ENCODE measurements around the gene TRAF3IP3.

The TRAF3IP3 gene

DNA sequence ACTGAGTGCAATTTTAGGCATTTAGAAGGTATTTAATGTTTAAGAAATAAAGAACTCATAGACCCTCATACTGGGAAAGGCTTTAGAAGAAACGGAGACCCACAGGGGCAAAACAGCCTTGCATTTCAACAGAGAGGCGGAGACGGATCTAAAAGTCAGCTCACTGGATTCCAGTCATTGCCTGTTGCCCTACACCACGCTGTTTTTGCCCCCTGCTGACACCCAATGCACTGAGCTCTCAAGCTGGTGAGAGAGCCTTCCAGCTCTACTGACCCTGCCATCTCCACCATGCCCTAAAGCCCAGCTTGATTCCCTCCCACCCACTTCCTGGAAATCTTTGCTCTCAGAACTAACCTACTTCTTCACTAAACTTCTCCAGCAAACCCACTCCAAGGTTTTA lies 7.2 kb upstream of the TRAF3IP3 start:
- TF ChIP-seq, protein P1, sequence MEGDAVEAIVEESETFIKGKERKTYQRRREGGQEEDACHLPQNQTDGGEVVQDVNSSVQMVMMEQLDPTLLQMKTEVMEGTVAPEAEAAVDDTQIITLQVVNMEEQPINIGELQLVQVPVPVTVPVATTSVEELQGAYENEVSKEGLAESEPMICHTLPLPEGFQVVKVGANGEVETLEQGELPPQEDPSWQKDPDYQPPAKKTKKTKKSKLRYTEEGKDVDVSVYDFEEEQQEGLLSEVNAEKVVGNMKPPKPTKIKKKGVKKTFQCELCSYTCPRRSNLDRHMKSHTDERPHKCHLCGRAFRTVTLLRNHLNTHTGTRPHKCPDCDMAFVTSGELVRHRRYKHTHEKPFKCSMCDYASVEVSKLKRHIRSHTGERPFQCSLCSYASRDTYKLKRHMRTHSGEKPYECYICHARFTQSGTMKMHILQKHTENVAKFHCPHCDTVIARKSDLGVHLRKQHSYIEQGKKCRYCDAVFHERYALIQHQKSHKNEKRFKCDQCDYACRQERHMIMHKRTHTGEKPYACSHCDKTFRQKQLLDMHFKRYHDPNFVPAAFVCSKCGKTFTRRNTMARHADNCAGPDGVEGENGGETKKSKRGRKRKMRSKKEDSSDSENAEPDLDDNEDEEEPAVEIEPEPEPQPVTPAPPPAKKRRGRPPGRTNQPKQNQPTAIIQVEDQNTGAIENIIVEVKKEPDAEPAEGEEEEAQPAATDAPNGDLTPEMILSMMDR (IDR thresholded peaks at IDR 0.05): no peak

DNA sequence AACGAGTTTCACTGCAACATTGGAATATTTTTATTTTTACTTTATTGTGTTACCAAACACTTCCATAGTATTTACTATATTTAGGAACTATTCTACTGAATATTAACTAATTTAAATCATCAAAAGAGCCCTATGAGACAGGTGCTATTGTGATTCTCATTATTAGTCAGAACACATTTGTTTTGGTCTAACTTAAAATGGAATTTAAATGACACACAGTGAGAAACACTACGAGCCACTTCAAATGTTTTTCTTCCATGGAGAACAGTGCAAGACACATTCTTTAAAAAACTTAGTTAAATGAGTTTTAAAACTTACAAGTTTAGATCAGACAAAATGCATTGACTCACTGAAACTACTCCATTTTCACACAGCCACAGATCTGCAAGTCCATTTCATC lies 6.6 kb upstream of the TRAF3IP3 start:
- TF ChIP-seq, protein P1 (IDR thresholded peaks at IDR 0.05): no peak

DNA sequence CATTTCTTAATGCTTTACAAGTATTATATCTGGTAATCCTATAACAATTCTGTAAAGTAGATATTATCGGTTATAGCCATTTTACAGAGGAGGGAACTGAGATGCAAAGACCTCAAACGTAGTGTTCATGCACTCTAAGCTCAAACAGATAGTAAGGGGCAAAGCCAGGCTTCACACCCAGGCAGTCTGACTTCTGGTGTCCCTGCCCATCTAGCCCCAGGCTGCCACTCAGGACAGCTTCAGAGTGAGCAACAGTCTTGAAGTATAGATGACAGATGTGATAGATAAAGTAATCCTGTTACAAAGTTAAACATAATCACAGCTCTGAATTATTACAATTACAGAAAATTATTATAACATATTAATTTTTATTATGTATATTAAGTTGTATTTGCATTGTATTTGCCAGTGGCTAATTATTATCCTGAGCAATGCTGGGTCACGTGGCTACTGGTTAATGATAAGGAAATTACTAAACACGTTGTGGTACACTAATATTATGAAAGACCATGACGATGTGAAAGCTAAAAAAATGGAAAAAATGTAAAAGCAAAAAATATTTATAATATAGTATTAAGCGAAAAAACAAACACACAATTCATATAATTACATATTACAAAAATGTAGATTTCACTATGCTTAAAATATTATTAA lies 6.1 kb upstream of the TRAF3IP3 start:
- TF ChIP-seq, protein P1 (IDR thresholded peaks at IDR 0.05): no peak

DNA sequence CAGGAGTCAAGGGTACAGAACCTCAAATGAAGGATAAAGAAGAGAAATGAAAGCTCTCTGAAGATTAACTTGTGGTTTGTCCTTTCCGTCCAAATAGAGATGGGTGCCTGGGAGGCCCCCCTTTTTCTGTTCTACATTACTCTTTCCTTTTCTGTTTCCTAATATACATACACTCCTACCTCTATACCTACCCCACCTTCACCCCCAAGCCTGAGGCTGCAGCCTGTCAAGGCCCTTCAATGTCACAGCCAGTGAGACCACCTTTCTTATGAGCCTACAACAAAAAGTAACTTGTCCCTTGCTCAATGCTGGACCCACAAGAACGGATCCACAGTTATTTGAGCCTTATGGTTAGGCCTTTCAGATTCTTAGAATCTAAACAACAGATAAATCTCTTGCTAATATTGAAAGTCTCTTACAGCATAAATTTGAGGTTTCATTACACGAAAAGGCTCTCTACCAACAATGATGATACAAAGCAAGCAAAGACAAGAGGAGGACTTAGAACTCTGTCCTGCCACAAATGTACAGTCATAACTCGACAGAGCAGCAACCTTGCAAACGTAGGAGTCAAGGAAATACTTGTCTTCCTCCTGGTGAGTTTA lies 4.1 kb upstream of the TRAF3IP3 start:
- TF ChIP-seq, protein P1 (IDR thresholded peaks at IDR 0.05): no peak

DNA sequence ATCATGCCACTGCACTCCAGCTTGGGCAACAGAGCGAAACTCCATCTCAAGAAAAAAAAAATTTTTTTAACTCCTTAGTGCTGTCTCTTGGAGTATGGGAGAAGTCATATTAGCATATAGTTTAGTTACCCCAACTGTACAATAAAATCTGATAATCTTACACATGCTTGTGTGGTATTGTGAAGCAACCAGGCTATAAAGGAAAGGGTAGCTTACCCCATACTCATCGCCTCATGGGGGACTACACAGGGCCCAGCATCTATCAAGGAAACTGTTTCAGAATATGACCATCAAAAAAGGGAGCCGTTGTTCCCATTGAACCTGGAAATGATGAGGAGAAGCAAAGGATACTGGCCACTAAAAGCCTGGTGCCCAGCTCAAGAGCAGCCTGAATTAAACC lies 3.0 kb upstream of the TRAF3IP3 start:
- TF ChIP-seq, protein P1 (IDR thresholded peaks at IDR 0.05): no peak

DNA sequence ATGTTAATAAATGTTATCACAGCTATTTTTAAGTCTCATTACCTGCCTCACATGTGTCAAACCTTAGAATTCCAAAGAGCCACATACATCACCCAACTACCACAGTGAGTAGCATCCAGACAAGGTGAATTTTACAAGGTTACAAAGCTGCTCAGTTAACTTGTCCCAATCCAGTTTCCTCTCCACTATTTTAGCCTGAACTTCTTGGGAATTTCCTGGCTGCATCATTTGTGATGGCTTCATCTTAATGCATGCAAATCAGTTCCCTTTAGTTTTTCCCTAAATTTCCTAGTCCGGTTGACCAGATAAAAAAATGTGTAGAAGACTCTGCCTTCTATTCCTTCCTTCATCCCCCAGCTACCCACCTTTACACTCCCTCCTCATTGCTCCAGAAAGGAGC lies 597 bp upstream of the TRAF3IP3 start:
- TF ChIP-seq, protein P1 (IDR thresholded peaks at IDR 0.05): no peak

DNA sequence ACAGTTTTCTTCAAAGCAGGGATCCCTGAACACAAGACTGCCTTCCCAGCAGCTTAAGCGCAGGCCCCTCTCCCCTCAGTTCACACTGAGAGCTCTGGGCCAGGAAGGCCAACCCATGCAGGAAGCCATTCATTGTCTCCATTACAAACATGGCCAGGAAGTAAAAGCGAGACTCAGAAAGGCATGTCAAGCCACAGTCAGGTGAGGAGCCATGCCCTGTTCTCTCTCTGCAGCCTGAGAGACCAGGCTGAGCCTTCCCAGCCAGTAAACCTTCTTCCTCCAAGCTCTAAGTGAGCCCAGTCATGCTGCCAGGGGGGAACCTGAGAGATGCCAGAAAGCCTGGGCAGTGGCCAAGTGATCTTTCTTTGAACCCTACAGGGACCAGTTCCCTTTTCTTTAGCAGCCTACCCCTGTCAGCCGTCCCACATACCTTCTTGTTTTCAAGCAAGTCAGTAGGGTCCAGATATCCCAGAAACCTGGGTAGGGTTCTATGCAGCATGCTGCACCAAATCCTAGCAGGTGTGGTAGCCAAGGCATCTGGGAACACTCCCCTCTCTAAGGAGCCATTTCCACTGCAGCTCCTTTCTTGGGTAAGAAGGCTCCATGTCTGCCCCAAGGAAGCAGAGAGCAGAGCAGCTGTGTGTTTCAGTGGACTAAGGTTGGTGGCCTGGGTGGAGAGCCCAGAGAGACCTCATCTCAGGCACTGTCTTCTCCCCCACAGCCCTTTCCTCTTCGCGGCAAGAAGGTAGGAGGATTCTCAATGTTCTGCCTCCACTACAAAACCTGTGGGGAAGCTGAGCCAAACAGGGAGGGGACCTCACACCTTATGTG lies 977 bp downstream of the TRAF3IP3 start:
- TF ChIP-seq, protein P1 (IDR thresholded peaks at IDR 0.05): no peak
